Small intestine (tissue), 7 donors: ENCODE results near the gene AKT3. TPM values are rescaled to one million over a fixed set of nuclear protein-coding genes. Genes with fewer than 3 reads are reported as not detected.

Experiments used
- DNase-seq, 2 donors: peaks; one replicate each; pipeline versions ENCODE4 v3.0.0 to v3.0.0-alpha.2; 2013
- FAIRE-seq: peaks from 2 replicates; lab custom pipeline; 2012; peaks lifted over from hg19 to GRCh38; lab: Jason Lieb, UNC
- H3K27ac ChIP-seq, 3 donors: one replicate each; pipeline ENCODE4 v1.5.1; 2013; ENCODE audit warnings: low read length in 2 of 3, mild to moderate bottlenecking in 2 of 3, control low read depth in 1 of 3, inconsistent platforms in 1 of 3, low read depth in 1 of 3, moderate library complexity in 1 of 3
- H3K27me3 ChIP-seq, 3 donors: one replicate each; pipeline ENCODE4 v1.6.1; 2013; ENCODE audit warnings: low read length in 3 of 3, inconsistent platforms in 1 of 3; ENCODE audit not compliant: control insufficient read depth in 3 of 3, insufficient read depth in 3 of 3
- H3K36me3 ChIP-seq, 3 donors: one replicate each; pipeline ENCODE4 v1.6.1; 2013; ENCODE audit warnings: low read length in 3 of 3, inconsistent platforms in 1 of 3, low read depth in 1 of 3, mild to moderate bottlenecking in 1 of 3, moderate library complexity in 1 of 3; ENCODE audit not compliant: control insufficient read depth in 3 of 3, insufficient read depth in 2 of 3
- H3K4me1 ChIP-seq, 3 donors: one replicate each; pipeline ENCODE4 v1.6.1; 2013; ENCODE audit warnings: low read length in 2 of 3, inconsistent platforms in 1 of 3, low read depth in 1 of 3, mild to moderate bottlenecking in 1 of 3, moderate library complexity in 1 of 3; ENCODE audit not compliant: control insufficient read depth in 3 of 3, insufficient read depth in 2 of 3
- H3K4me3 ChIP-seq, 3 donors: one replicate each; pipeline ENCODE4 v1.5.1; 2013; ENCODE audit warnings: low read length in 3 of 3, control low read depth in 1 of 3, inconsistent platforms in 1 of 3, low read depth in 1 of 3, mild to moderate bottlenecking in 1 of 3, moderate library complexity in 1 of 3
- H3K9me3 ChIP-seq, 2 donors: one replicate each; pipeline ENCODE4 v1.6.1; 2013; ENCODE audit warnings: low read depth in 1 of 2, low read length in 1 of 2; ENCODE audit not compliant: control insufficient read depth in 2 of 2, insufficient read depth in 1 of 2
- WGBS, 3 donors: extraction: QIAGEN DNeasy Blood & Tissue Kit; methylation state at CpG; one replicate each; pipeline ENCODE4 v1.1.7; 2013; 5-methylcytosine and 5-hydroxymethylcytosine counted together
- polyA plus RNA-seq, 4 donors: library from polyadenylated mRNA; stranded (reverse) in 3 of 4; unstranded in 1 of 4; fragments of 200-250 nt in 3 of 4; fragments of 120-200 nt in 1 of 4; gene quantifications; one replicate each; pipeline versions ENCODE4 v1.2.1 to v1.2.3, GENCODE V29; 2013
- donor health status: healthy with polysubstance abuse.
- donor health status: control.
- donor health status: control.
- donor health status: Bipolar disorder and iron deficiency.
- donor health status: healthy.

AKT3 gene
- polyA plus RNA-seq, 4 donors = 0.45 to 8.6 (median 3.6) TPM

GRCh38 chr1:243490748-243491686 lies 359.0 kb downstream of the AKT3 start:
- no peaks in the 10 kb centered on the region for H3K27me3 ChIP-seq
- H3K36me3 ChIP-seq = peaks cover 0 to 51% (median 0%) of the 10 kb centered on the region in 3 donors
- no peak overlapping the region for H3K27ac ChIP-seq
- no peak overlapping the region for H3K4me3 ChIP-seq
- WGBS, 3 donors = 85 to 89% (median 89%) methylated on average over 8 of the region's 8 CpGs
- H3K4me1 ChIP-seq = peaks cover 0 to 15% (median 0%) of the 10 kb centered on the region in 3 donors
- DNase-seq (no peak), FAIRE-seq (no peak)
- no peaks in the 10 kb centered on the region for H3K9me3 ChIP-seq

- no peaks in the 10 kb centered on the region for H3K9me3 ChIP-seq
- peaks cover 0 to 45% (median 0%) of the 10 kb centered on the region in 3 donors for H3K36me3 ChIP-seq
- H3K4me3 ChIP-seq = no peak overlapping the region
- H3K27me3 ChIP-seq = no peaks in the 10 kb centered on the region
- DNase-seq (peak; percentile 55 to 63), FAIRE-seq (no peak)
- no peak overlapping the region for H3K27ac ChIP-seq
- 52 to 74% (median 60%) methylated on average over 21 of the region's 21 CpGs for WGBS, 3 donors
- peaks cover 0 to 15% (median 0%) of the 10 kb centered on the region in 3 donors for H3K4me1 ChIP-seq
These were observed 360.1 kb downstream of the AKT3 start for GRCh38 chr1:243489681-243490546.

- no peak for FAIRE-seq
- Histone ChIP-seq H3K27ac (no peak overlapping the region), H3K4me1 (peaks cover 0 to 15% (median 0%) of the 10 kb centered on the region in 3 donors), H3K9me3 (no peaks in the 10 kb centered on the region), H3K27me3 (no peaks in the 10 kb centered on the region), H3K36me3 (peaks cover 0 to 46% (median 0%) of the 10 kb centered on the region in 3 donors), H3K4me3 (no peak overlapping the region)
- WGBS, 3 donors = 96 to 97% (median 96%) methylated on average over 24 of the region's 24 CpGs
- DNase-seq = no peak
These were observed 360.9 kb downstream of the AKT3 start for GRCh38 chr1:243489158-243489527.

GRCh38 chr1:243488459-243489157 lies 361.4 kb downstream of the AKT3 start:
- H3K27ac ChIP-seq = no peak overlapping the region
- H3K36me3 ChIP-seq = peaks cover 0 to 47% (median 0%) of the 10 kb centered on the region in 3 donors
- H3K27me3 ChIP-seq = no peaks in the 10 kb centered on the region
- no peak for DNase-seq
- peaks cover 0 to 15% (median 0%) of the 10 kb centered on the region in 3 donors for H3K4me1 ChIP-seq
- peak overlapping the region in 1 of 3 donors; percentile 62 for H3K4me3 ChIP-seq
- no peaks in the 10 kb centered on the region for H3K9me3 ChIP-seq
- no peak for FAIRE-seq
- 87 to 88% (median 88%) methylated on average over 20 of the region's 20 CpGs for WGBS, 3 donors

GRCh38 chr1:243487649-243488227 lies 362.3 kb downstream of the AKT3 start:
- Histone ChIP-seq H3K27me3 (peaks cover 0 to 2% (median 0%) of the 10 kb centered on the region in 3 donors), H3K4me1 (peaks cover 0 to 15% (median 0%) of the 10 kb centered on the region in 3 donors), H3K9me3 (no peaks in the 10 kb centered on the region), H3K27ac (peak overlapping the region in 1 of 3 donors; percentile 60), H3K36me3 (peaks cover 0 to 45% (median 0%) of the 10 kb centered on the region in 3 donors), H3K4me3 (peak overlapping the region in 2 of 3 donors; percentile 15 to 62)
- 79 to 84% (median 81%) methylated on average over 39 to 40 of the region's 40 CpGs for WGBS, 3 donors
- peak; percentile 23 to 51 for DNase-seq
- FAIRE-seq = no peak

GRCh38 chr1:243487036-243487648 lies 362.9 kb downstream of the AKT3 start:
- Histone ChIP-seq H3K27me3 (peaks cover 0 to 7% (median 0%) of the 10 kb centered on the region in 3 donors), H3K4me1 (peaks cover 0 to 15% (median under 1%) of the 10 kb centered on the region in 3 donors), H3K36me3 (peaks cover 0 to 45% (median 0%) of the 10 kb centered on the region in 3 donors), H3K4me3 (peak overlapping the region in 1 of 3 donors; percentile 62), H3K9me3 (no peaks in the 10 kb centered on the region), H3K27ac (no peak overlapping the region)
- DNase-seq (no peak), FAIRE-seq (no peak)
- 93 to 95% (median 94%) methylated on average over 15 of the region's 15 CpGs for WGBS, 3 donors

- DNase-seq (no peak), FAIRE-seq (no peak)
- 95 to 97% (median 95%) methylated on average over 16 of the region's 16 CpGs for WGBS, 3 donors
- peaks cover 0 to 7% (median 0%) of the 10 kb centered on the region in 3 donors for H3K27me3 ChIP-seq
- no peak overlapping the region for H3K27ac ChIP-seq
- peaks cover 0 to 19% (median 0%) of the 10 kb centered on the region in 3 donors for H3K36me3 ChIP-seq
- H3K9me3 ChIP-seq = no peaks in the 10 kb centered on the region
- no peak overlapping the region for H3K4me3 ChIP-seq
- H3K4me1 ChIP-seq = peaks cover 0 to 2% (median 0%) of the 10 kb centered on the region in 3 donors
These were observed 366.1 kb downstream of the AKT3 start for GRCh38 chr1:243483952-243484351.
